ENCODE measurements around the gene ACY1.

DNA sequence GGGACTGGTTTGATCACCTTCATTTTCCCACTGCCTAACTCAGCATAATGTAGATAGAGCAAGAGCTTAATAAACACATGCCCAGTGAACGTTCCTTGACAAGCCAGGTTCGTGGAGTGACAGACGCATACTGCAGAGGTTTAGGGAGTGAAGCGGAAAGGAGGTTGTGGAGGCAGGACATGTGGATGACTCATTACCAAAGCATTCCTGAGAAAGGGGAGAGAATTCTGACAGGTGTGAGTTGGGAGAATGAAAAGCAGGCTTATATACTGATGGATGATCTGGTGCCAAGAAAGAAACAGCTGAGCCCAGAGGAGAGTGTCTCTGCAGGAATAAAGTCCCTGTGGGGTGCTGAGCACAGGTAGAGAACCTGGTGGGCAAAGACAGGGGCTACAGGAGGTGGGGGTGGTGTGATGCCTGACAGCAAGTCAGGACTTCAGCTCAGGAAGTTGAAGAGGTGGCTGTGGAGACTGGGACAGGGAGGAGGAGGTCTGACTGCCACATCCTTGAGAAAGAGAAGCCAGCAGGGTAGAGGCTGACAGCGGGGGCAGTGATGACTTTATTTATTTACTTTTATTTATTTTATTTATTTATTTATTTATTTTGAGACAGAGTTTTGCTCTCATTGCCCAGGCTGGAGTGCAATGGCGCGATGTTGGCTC lies 14.7 kb downstream of the ACY1 start:
- TF ChIP-seq, protein P1, sequence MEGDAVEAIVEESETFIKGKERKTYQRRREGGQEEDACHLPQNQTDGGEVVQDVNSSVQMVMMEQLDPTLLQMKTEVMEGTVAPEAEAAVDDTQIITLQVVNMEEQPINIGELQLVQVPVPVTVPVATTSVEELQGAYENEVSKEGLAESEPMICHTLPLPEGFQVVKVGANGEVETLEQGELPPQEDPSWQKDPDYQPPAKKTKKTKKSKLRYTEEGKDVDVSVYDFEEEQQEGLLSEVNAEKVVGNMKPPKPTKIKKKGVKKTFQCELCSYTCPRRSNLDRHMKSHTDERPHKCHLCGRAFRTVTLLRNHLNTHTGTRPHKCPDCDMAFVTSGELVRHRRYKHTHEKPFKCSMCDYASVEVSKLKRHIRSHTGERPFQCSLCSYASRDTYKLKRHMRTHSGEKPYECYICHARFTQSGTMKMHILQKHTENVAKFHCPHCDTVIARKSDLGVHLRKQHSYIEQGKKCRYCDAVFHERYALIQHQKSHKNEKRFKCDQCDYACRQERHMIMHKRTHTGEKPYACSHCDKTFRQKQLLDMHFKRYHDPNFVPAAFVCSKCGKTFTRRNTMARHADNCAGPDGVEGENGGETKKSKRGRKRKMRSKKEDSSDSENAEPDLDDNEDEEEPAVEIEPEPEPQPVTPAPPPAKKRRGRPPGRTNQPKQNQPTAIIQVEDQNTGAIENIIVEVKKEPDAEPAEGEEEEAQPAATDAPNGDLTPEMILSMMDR (IDR thresholded peaks at IDR 0.05; ENCODE audit: borderline replicate concordance, extremely low read depth, low read length, poor library complexity, severe bottlenecking): no peak
- no peak for TF ChIP-seq EZH2 (IDR thresholded peaks at IDR 0.05; ENCODE audit: borderline replicate concordance, low read depth, low read length, severe bottlenecking)

Data from DND-41 (cell line).